Articular chondrocyte of knee joint (primary cell): Measurements from ENCODE around the gene MT1H. TPM values are rescaled to one million over a fixed set of nuclear protein-coding genes. Genes with fewer than 3 reads are reported as not detected.

Experiments
- total RNA-seq: library from RNA; depleted of rRNA; stranded (reverse); fragments of >200 nt; gene quantifications from 2 replicates; pipeline ENCODE4 v1.2.3, GENCODE V29; 2012

MT1H gene
- not detected in 2 replicates for total RNA-seq

DNA sequence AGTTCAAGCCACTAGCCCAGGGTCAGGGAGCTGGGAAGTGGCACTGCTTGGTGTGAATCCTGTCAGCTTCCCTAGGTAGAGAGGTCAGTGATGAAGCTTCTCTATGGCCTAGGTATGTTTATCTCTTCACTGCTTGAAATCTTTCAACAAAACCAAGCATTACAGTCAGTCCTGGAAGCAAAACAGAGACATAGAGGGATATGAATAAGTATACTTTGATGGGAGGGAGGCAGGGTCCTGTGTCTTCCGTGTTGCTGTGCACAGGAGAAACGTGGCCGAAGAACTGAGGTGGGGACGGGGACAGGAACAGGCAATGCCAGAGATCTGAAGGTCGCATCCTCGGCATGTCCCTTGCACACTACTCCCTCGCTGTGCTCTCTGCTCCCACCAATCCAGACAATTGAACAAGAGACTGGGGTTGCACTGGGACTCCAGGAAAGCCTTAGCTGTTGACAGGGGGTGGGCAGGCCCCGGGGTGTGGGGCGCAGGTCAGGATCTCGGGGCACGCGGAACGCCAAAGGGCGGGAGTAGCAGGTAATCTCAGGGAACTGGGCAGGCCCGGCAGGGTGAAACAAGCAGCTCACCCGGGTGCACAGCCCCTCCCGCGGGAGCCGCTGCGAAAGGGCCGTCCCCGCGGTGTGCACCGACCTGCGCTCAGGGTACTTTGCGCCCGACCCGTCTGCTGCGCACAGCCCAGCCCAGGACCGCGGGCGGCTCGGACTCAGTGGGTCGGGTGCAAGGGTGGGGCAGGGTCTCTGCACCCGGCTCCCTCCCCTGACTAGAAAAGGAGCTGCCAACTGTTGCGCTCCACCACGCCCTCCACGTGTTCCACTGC is at the start of gene MT1H:
TSS of gene MT1H (plus strand) at position 810 of the 835 bp plus-strand sequence. CDS start 71 bp downstream, outside the sequence.

DNA sequence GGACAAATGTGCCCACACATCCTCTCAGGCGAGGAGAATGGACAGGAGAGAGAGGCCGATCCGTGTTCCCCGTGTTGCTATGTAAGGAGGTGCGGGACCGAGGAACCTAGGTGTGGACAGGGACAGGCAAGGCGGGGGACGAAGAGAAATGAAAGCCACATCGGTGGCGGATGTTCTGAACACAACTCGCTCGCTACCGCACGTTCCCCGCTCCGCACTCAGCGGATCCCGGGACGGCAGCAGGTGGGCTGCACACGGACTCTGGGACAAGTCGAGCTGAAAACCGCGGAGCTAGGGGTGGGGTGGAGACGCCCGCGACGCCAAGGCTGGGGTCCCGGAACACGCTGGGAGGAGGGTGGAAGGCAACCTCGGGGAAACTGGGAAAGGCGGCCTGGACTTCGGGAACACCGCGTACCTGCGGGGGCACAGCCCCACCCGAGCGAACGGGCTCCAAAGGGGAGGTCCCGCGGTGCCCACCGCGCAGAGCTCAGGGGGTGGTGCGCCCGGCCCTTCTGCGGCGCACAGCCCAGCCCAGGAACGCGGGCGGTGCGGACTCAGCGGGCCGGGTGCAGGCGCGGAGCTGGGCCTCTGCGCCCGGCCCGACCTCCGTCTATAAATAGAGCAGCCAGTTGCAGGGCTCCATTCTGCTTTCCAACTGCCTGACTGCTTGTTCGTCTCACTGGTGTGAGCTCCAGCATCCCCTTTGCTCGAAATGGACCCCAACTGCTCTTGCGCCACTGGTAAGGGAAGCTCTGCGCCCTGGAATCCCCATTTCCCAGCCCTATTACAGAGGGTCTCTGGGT is 44.3 kb upstream of the MT1H start, which contains the start of gene MT1E:
TSS of gene MT1E (plus strand) at position 642 of the 803 bp plus-strand sequence. CDS start at position 713, 71 bp downstream.

DNA sequence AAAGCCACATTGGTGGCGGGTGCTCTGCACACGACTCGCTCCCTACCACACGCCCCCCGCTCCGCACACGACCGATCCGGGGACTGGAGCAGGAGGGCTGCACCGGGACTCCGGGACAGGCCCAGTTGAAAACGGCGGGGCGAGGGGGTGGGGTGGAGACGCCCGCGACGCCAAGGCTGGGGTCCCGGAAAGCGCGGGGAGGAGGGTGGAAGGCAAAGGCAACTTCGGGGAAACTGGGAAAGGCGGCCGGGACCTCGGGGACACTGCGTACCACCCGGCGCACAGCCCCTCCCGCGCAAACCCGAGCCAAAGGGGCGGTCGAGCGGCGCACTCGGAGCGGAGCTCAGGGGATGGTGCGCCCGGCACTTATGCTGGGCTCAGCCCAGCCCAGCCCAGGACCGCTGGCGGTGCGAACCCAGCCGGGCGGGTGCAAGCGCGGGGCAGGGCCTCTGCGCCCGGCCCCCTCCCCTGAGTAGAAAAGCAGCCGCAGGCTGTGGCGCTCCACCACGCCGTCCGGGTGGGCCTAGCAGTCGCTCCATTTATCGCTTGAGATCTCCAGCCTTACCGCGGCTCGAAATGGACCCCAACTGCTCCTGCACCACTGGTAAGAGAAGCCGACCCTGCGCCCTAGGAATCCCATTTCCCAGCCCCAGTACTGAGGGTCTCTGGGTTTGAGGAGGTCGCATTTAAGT is 37.3 kb upstream of the MT1H start, which contains the start of gene MT1M:
TSS of gene MT1M (plus strand) at position 504 of the 692 bp plus-strand sequence. CDS start at position 577, 73 bp downstream.

DNA sequence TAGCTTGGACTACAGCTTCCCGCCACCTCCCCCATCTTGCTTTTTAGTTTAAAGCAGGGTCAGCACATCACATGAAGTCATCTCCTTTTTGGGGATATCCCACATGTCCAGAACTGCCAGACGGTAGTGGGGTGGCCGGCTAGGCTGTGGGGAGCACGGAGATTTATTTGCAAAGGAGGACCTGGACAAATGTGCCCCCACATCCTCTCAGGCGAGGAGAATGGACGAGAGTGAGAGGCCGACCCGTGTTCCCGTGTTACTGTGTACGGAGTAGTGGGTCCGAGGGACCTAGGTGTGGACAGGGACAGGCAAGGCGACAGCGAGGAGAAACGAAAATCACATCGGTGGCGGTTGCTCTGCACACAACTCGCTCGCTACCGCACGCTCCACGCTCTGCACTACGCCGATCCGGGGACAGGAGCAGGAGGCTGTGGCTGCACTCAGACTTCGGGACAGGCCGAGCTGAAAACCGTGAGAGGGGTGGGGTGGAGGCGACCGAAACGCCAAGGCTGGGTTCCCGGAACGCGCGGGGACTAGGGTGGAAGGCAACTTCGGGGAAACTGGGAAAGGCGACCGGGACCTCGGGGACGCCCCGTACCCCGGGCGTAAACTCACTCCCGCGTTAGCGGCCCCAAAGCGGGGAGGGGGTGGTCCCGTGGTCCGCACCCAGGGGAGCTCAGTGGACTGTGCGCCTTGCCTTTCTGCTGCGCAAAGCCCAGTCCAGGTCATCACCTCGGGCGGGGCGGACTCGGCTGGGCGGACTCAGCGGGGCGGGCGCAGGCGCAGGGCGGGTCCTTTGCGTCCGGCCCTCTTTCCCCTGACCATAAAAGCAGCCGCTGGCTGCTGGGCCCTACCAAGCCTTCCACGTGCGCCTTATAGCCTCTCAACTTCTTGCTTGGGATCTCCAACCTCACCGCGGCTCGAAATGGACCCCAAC is 31.5 kb upstream of the MT1H start, which contains the start of gene MT1A:
TSS of gene MT1A (plus strand) at position 853 of the 937 bp plus-strand sequence. CDS start at position 926, 73 bp downstream.

DNA sequence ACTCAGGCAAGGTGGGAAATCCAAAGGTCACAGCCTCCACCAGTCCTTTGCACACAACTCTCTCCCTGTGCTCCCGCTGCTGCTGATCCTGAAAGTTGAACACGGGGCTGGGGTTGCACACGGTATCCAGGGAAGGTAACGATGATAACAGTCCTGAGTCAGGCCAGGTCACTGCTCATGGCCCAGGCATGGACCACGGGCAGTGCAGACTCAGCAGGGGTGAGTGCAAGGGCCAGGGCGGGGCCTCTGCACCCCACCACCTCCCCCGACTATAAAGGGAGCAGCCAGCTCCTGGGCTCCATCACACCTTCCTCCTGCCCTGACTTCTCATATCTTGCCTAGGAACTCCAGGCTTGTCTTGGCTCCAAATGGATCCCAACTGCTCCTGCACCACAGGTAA is 18.0 kb upstream of the MT1H start, which contains the start of gene MT1B:
TSS of gene MT1B (plus strand) at position 301 of the 400 bp plus-strand sequence. CDS start at position 369, 68 bp downstream.

DNA sequence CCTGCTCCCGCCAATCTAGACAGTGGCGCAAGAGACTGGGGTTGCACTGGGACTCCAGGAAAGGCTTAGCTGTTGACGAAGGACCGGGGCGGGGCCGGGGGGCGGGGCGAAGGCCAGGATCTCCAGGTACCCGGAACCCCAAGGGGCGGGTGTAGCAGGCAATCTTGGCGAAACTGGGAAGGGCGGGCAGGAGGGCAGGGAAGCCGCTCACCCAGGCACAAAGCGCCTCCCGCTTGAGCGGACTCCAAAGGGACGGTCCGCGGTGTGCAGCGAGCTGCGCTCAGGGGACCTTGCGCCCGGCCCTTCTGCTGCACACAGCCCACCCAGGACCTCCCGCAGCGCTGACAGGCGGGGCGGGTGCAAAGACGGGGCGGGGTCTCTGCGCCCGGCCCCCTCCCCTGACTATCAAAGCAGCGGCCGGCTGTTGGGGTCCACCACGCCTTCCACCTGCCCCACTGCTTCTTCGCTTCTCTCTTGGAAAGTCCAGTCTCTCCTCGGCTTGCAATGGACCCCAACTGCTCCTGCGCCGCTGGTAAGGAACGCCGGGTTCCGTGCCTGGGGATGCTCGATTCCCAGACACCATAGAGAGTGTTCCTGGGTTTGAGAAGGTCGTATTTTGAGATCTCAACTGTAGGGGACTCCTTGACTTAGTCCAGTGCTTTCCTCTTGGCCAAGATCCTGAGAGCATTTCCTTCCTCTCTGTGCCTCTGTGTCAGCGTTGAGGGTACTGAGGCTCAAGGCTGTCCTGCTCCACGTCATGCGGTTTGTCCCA is 11.9 kb upstream of the MT1H start, which contains the start of gene MT1F:
TSS of gene MT1F (plus strand) at position 405 of the 772 bp plus-strand sequence. CDS start at position 505, 100 bp downstream.

DNA sequence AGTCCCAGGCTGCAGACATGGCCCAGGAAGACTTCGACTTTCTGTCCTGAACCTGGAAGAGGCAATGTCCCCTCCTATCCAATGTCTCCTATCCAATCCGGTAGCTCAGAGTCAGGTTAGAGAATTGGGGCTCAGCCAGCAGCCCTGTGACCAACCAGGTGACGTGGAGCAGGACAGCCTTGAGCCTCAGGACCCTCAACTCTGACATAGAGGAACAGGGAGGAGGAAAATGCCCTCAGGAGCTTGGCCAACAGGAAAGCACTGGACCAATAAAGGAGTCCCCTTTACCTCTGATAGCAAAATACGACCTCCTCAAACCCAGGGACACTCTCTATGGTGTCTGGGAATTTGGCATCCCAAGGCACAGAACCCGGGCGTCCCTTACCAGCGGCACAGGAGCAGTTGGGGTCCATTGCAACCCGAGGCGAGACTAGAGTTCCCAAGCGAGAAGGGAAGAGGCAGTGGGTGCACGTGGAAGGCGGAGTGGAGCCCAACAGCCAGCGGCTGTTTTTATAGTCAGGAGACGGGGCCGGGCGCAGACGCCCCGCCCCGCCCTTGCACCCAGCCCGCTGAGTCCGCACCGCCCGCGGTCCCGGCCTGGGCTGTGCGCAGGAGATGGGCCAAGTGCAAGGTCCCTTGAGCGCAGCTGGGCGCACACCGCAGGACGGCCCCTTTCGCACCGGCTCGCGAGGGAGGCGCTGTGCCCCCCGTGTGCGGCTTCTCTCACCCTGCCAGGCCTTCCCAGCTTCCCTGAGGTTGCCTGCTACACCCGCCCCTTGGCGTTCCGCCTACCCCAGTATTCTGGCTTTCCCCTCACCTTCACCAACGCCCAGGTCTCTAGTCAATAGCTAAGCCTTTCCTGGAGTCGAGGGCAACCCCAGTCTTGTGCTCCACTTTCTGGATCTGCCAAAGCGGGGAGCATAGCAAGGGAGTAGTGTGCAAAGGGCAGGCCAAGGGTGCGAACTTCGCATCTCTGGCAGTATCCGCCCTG is 1.7 kb upstream of the MT1H start, which contains the start of gene MT1G:
TSS of gene MT1G (minus strand) at position 485 of the 991 bp plus-strand sequence. CDS start at position 413, 72 bp downstream.

DNA sequence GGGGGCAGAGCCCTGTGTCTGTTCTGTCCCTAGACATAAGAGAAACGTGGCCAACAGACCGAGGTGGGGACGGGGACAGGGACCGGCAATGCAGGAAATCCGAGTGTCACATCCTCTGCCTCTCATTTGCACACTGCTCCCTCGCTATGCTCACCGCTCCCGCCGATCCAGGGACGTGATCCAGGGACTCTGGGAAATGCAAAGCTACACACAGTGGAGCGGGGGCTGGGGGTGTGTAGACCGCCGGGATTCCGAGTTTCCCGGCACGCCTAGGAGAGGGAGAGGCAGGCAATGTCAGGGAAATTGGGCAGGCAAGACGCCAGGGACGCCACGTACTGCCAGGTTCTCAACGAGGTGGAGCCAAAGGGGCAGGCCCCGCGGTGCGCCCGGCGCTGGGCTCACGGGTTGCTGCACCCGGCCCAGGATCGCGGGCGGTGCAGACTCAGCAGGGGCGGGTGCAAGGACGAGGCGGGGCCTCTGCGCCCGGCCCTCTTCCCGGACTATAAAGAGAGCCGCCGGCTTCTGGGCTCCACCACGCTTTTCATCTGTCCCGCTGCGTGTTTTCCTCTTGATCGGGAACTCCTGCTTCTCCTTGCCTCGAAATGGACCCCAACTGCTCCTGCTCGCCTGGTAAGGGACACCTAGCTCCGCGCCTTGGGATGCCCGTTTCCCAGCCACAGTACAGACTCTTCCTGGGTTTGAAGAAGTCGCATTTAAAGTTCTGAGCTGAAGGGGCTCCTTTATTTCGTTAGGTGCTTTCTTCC is 12.5 kb downstream of the MT1H start, which contains the start of gene MT1X:
TSS of gene MT1X (plus strand) at position 532 of the 764 bp plus-strand sequence. CDS start at position 603, 71 bp downstream.

Other genes starting within 250 kb of the MT1H start
- gene AMFR, start 244.3 kb upstream of the MT1H start, total RNA-seq = 191 and 221 TPM in 2 replicates
- 97.9 and 112 TPM in 2 replicates for gene NUDT21, start 218.5 kb upstream of the MT1H start, total RNA-seq
- gene OGFOD1, start 218.3 kb upstream of the MT1H start, total RNA-seq = 51.0 and 65.2 TPM in 2 replicates
- gene BBS2, start 149.8 kb upstream of the MT1H start, total RNA-seq = 69.4 and 82.0 TPM in 2 replicates
- gene MT4, start 104.7 kb upstream of the MT1H start, total RNA-seq = not detected in 2 replicates
- not detected in 2 replicates for gene MT3, start 80.3 kb upstream of the MT1H start, total RNA-seq
- 25.3 and 37.2 TPM in 2 replicates for gene MT2A, start 61.2 kb upstream of the MT1H start, total RNA-seq
- 50.9 and 55.0 TPM in 2 replicates for gene MT1E, start 44.0 kb upstream of the MT1H start, total RNA-seq
- 3.1 and 6.3 TPM in 2 replicates for gene MT1M, start 37.2 kb upstream of the MT1H start, total RNA-seq
- 1.0 TPM in 1 of 2 replicates, not detected in the other for gene MT1A, start 31.1 kb upstream of the MT1H start, total RNA-seq
- gene MT1B, start 17.9 kb upstream of the MT1H start, total RNA-seq = not detected in 2 replicates
- gene MT1F, start 11.9 kb upstream of the MT1H start, total RNA-seq = 0.39 and 0.65 TPM in 2 replicates
- 0.65 TPM in 1 of 2 replicates, not detected in the other for gene MT1G, start 1.7 kb upstream of the MT1H start, total RNA-seq
- 32.1 and 175 TPM in 2 replicates for gene MT1X, start 12.7 kb downstream of the MT1H start, total RNA-seq
- gene NUP93, start 60.3 kb downstream of the MT1H start, total RNA-seq = 29.0 and 37.1 TPM in 2 replicates
- gene SLC12A3, start 195.4 kb downstream of the MT1H start, total RNA-seq = not detected in 2 replicates